Placental epithelial cell (primary cell): ENCODE measurements around the gene KRTAP10-3. TPM values are rescaled to one million over a fixed set of nuclear protein-coding genes. Genes with fewer than 3 reads are reported as not detected.

ENCODE experiments used
- total RNA-seq: library from RNA; depleted of rRNA; stranded (reverse); fragments of >200 nt; gene quantifications from 2 replicates; pipeline ENCODE4 v1.2.3, GENCODE V29; 2012

The KRTAP10-3 gene
- not detected in 2 replicates for total RNA-seq

GRCh38 chr21:44558695-44559094 is at the start of gene KRTAP10-3:
Gene KRTAP10-3, minus strand, starts transcription at chr21:44558795. Its CDS starts 80 bp downstream, at chr21:44558715.

GRCh38 chr21:44600118-44600978 is 41.8 kb upstream of the KRTAP10-3 start, which contains the start of gene KRTAP10-7:
Gene KRTAP10-7, plus strand, starts transcription at chr21:44600597. Its CDS starts 25 bp downstream, at chr21:44600622.

GRCh38 chr21:44592446-44593311 is 34.1 kb upstream of the KRTAP10-3 start, which contains the start of gene KRTAP10-6:
Gene KRTAP10-6, minus strand, starts transcription at chr21:44592505. Its CDS starts 21 bp downstream, at chr21:44592484.

GRCh38 chr21:44580231-44580821 is 21.7 kb upstream of the KRTAP10-3 start, which contains the start of gene KRTAP10-5:
Gene KRTAP10-5, minus strand, starts transcription at chr21:44580604. Its CDS starts 26 bp downstream, at chr21:44580578.

GRCh38 chr21:44573630-44574456 is 15.2 kb upstream of the KRTAP10-3 start, which contains the start of gene KRTAP10-4:
Gene KRTAP10-4, plus strand, starts transcription at chr21:44573729. Its CDS starts 30 bp downstream, at chr21:44573759.

GRCh38 chr21:44551340-44551961 is 7.1 kb downstream of the KRTAP10-3 start, which contains the start of gene KRTAP10-2:
Gene KRTAP10-2, minus strand, starts transcription at chr21:44551505. Its CDS starts 47 bp downstream, at chr21:44551458.

GRCh38 chr21:44539991-44540666 is 18.5 kb downstream of the KRTAP10-3 start, which contains the start of gene KRTAP10-1:
Gene KRTAP10-1, minus strand, starts transcription at chr21:44540195. Its CDS starts 45 bp downstream, at chr21:44540150.

Other genes starting within 250 kb of the KRTAP10-3 start
- gene CFAP410, start 219.4 kb downstream of the KRTAP10-3 start, total RNA-seq: 22.4 and 26.4 TPM in 2 replicates
- gene TRPM2, start 205.2 kb downstream of the KRTAP10-3 start, total RNA-seq: 0.11 TPM in 1 of 2 replicates, not detected in the other
- 1.1 and 1.2 TPM in 2 replicates for gene LRRC3, start 103.3 kb downstream of the KRTAP10-3 start, total RNA-seq
- gene KRTAP10-1, start 18.6 kb downstream of the KRTAP10-3 start, total RNA-seq: not detected in 2 replicates
- gene KRTAP10-2, start 7.3 kb downstream of the KRTAP10-3 start, total RNA-seq: not detected in 2 replicates
- not detected in 2 replicates for gene KRTAP10-4, start 14.9 kb upstream of the KRTAP10-3 start, total RNA-seq
- gene KRTAP10-5, start 21.8 kb upstream of the KRTAP10-3 start, total RNA-seq: not detected in 2 replicates
- gene KRTAP10-6, start 33.7 kb upstream of the KRTAP10-3 start, total RNA-seq: not detected in 2 replicates
- gene KRTAP10-7, start 41.8 kb upstream of the KRTAP10-3 start, total RNA-seq: not detected in 2 replicates
- gene KRTAP10-8, start 53.3 kb upstream of the KRTAP10-3 start, total RNA-seq: not detected in 2 replicates
- not detected in 2 replicates for gene KRTAP10-9, start 68.3 kb upstream of the KRTAP10-3 start, total RNA-seq
- gene KRTAP10-10, start 78.6 kb upstream of the KRTAP10-3 start, total RNA-seq: not detected in 2 replicates
- not detected in 2 replicates for gene KRTAP10-11, start 87.6 kb upstream of the KRTAP10-3 start, total RNA-seq
- not detected in 2 replicates for gene KRTAP12-4, start 95.9 kb upstream of the KRTAP10-3 start, total RNA-seq
- not detected in 2 replicates for gene KRTAP12-3, start 99.1 kb upstream of the KRTAP10-3 start, total RNA-seq
- gene KRTAP12-2, start 108.1 kb upstream of the KRTAP10-3 start, total RNA-seq: not detected in 2 replicates
- not detected in 2 replicates for gene KRTAP12-1, start 123.4 kb upstream of the KRTAP10-3 start, total RNA-seq
- gene KRTAP10-12, start 138.4 kb upstream of the KRTAP10-3 start, total RNA-seq: not detected in 2 replicates
- not detected in 2 replicates for gene TSPEAR, start 152.8 kb upstream of the KRTAP10-3 start, total RNA-seq
- gene UBE2G2, start 243.0 kb upstream of the KRTAP10-3 start, total RNA-seq: 42.8 and 43.3 TPM in 2 replicates